HS-27A (cell line): ENCODE data around the gene CD84.
"Not testable (repeated sequence)": the region's sequence is repeated elsewhere in the genome, so short reads cannot be mapped to it uniquely, and the experiment has no call there.

Source experiments
- DNase-seq: peaks from one replicate; pipeline ENCODE4 v3.0.0-alpha.2; 2012; ENCODE audit warnings: low read depth, missing footprints

The CD84 gene

DNA sequence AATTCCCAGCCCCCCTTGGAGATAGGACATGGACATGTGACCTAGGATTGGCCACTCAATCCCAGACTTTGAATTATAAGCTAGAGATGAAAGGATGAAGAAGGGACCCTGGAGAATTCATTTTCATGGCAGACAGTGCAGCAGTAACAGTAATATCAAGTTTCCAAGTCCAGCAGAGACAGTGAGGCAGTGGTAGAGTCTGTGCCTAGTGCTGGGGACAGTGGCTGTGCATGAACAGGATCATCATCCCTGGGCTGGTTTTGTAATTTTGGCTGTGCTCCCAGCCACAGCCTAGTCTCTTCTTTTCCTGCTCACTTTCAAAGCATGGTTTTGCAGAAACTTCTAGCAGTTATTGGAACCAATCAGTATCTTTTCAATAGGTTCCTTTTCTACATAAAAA lies 29.6 kb upstream of the CD84 start:
- DNase-seq = no peak

DNA sequence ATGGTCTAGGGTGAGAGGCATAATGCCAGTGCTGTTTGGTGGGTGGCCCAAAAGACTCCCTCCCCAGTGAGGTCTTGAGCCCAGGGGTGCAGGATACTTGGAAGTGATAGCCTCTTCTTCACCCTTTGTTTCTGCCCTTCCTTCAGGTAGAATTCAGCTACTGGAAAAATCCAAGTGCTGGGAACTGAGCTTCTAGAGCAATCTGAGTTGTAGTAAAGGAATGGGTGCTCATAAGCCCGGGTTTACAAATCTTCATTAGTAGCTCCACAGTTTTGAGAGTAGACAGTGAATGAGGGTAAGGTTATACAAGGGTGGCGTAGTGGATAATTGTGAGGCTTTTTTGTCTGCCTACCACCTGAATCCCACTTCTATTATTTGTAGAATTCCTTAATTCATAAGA lies 29.2 kb upstream of the CD84 start:
- DNase-seq = no peak

DNA sequence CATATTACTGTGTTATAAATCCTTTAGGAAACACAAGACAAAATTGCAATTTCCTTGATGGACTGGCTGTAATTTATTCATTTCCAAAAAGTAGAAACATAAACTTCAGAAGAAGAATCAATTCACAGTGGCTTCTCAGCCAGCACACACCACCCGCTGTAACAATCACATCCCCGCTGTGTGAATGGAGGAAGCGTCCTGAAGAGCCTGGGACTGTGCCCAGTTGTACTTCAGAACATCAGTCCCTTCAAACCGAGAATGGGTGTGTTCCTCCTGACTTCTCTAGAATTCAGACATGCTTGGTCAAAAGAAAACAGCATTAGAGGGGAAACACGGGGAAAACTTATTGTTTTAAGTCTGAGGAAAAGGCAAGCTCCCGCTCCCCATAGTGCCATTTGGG lies 28.8 kb upstream of the CD84 start:
- DNase-seq = no peak

DNA sequence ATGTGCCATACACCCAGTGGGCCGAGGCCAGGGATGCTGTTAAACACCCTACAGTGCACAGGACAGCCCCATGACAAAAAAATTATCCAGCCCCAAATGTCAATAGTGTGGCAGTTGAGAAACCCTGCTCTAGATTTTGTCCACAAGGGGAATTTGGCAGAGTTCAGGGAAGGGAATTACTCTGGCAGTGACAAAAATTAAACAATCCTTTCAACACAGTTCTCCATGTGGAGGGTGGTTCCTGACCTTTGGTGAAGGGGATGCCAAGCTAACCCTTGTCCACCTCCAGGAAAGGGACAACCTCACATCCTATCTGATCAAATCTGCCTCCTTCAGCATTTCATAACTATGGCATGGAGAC lies 28.4 kb upstream of the CD84 start:
- no peak for DNase-seq

DNA sequence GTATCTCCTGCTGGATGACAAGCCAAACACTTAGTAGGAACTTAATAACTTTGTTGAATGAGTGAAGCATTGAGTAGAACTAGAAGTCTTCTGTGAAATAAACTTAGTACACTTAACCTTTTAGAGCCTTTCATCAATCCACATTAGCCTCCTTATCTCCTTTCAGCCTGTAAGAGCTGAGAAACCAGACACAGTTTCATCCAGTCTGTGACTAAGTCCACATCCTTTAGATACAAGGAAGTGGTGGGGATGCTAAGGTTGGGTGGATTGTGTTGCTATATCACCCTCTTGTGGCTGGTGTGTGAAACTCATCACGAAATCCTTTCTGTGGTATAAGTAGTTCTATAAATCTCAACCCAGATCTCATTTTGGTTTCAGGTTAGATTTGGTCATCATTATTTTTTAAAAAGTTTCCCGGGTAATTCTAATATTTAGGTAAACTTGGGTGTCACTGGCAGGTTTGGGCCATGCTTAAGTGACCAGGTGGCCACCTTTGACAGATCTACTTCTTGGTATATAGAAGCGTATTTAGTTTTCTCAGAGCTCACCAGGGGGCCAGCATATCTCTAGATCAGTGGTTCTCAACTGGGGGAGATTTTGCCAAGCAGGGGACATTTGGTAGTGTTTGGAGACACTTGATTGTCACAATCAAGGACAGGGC lies 27.8 kb upstream of the CD84 start:
- peak; percentile 20 for DNase-seq

DNA sequence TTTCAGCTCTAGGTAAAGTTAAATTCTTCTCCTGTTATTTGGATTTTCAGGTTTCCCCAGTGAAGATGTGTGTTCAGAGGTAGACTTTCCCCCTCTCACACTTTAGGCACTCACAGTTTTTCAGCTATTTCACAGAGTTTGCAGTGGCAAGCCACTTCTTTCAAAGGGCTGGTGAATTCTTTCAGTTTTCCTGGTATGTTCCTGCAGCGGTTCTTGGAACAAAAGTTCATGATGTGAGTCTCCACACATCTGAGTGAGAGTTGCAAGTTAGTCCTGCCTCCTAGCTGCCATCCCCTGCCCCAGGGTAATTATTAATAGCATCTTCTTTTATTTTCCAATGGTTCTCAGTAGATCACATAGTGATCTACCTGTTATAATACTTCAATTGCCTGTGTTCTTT lies 27.3 kb upstream of the CD84 start:
- DNase-seq = no peak

DNA sequence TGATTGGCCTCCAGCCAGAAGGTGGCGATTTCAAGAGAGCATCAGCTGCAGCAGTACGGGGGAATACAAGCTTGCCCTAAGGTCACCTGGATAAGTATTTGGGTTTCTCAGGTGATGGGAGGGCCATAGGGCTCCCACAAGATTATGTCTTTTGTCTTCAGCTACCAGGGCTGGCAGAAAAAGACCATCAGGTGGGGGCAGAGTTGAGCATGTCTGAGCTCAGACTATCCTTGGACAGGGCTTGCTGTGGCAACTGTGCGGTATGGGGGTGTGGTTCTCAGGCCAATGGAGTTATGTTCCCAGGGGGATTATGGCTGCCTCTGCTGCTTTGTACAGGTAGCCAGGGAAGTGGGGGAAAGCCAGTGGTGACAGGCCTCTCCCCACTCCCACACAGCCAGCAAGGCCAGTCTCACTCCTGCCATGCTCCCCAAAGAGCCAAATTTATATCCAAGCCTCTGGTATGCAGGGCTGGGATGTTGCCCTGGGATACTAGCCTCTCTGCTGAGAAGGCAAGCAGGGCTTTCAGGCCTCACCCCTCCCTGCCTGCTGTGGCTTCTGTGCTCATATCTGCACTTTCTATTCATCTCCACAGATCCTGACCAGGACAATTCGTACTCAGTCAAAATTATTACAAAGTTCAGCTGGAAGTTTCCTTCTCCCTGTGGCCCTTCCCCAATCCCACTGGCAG lies 26.6 kb upstream of the CD84 start:
- no peak for DNase-seq

DNA sequence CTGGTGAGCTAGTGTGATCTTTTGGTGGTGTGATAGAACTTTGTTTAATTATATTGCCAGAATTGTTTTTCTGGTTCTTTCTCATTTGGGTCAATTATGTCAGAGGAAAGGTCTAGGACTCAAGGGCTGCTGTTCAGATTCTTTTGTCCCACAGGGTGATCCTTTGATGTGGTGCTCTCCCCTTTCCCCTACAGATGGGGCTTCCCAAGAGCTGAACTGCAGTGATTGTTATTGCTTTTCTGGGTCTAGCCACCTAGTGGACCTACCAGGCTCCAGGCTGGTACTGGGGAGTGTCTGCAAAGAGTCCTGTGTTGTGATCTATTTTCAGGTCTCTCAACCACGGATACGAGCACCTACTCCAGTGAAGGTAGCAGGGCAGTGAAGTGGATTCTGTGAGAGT lies 25.9 kb upstream of the CD84 start:
- DNase-seq = no peak

DNA sequence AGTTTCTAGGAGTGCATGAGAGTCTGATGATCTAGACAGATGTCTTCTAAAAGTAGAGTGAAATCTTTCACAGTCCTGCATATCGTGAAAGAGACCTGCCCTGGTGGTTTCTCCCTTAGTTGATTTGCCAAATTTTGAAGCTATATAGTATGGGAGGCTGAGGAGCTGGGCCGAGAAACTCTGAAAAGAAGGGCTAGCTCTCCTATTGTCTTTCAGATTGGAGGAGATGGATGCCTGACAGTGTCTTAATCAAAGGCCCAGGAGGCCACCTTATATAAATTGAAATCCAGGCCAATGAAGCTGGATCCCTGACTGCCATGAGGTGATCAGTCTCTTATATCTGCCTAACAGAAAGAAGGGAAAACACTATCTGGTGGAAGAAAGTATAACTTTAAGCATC lies 18.4 kb upstream of the CD84 start:
- DNase-seq = no peak

DNA sequence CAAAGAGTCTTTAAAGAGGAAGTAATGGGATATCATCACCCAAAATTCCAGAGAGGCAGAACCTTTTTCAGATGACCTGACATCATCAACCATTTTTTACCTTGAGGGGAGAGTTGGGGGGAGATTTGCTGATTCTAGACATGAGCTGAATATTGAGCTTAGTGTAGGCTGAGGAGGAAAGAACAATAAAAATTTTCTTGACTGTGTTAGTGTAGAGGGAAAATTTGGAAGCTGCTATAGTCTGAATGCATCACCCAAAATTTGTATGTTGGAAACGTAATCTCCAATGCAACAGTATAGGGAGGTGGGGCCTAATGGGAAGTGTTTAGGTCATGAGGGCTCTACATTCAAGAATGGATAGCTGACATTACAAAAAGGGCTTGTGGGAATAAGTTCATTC lies 17.8 kb upstream of the CD84 start:
- DNase-seq = no peak

DNA sequence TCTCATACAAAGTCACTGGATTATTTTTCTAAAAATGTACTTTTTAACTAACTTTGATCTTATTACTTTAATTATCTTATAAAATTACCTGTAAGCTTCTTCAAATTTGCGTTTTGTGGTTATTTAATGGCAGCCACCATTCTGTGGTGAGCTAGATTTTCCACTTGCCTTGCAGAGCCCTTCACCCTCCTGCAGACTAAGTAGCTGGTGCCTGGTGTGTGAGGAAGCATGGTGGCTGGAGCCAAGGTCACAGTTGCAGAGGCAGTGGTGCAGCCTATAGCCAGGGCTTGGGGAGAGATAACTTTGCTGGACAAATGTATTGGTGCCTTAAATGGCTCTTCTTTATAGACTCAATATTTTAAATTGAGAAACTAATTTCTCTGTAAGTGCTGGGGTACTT lies 11.2 kb upstream of the CD84 start:
- DNase-seq = no peak

DNA sequence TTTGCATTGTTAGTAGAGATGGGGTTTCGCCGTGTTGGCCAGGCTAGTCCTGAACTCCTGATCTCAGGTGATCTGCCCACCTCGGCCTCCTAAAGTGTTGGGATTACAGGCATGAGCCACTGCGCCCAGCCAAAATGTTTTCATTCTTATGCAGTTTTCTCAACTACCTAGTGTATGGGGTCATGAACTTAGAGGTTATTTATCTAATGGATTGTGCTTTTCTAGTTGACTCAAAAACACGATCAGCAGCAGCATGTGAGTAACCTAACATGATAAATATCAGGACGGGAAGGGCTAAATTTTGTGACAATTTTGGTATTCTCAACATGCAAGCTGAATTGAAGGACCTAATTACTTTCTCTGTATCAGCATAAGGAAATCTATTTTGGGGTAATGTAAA lies 9.2 kb upstream of the CD84 start:
- DNase-seq = no peak

DNA sequence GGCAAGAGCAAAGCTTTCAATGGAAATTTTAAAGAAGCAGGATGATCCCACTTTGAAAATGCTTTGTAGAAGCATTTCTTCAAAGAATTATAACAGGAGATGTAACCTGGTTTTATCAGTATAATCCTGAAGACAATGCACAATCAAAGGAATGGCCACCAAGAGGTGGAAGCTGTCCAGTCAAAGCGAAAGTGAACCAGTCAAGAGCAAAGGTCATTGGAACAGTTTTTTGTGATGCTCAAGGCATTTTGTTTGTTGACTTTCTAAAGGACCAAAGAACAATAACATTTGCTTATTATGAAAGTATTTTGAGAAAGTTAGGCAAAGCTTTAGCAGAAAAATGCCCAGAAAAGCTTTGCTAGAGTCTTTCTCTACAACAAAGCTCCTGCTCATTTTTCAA lies 5.5 kb upstream of the CD84 start:
- no peak for DNase-seq

DNA sequence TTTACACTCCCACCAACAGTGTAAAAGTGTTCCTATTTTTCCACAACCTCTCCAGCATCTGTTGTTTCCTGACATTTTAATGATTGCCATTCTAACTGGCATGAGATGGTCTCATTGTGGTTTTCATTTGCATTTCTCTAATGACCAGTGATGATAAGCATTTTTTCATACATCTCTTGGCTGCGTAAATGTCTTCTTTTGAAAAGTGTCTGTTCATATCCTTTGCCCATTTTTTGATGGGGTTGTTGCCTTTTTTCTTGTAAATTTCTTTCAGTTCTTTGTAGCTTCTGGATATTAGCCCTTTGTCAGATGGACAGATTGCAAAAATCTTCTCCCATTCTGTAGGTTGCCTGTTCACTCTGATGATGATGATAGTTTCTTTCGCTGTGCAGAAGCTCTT lies 3.7 kb upstream of the CD84 start:
- not testable (repeated sequence) for DNase-seq

DNA sequence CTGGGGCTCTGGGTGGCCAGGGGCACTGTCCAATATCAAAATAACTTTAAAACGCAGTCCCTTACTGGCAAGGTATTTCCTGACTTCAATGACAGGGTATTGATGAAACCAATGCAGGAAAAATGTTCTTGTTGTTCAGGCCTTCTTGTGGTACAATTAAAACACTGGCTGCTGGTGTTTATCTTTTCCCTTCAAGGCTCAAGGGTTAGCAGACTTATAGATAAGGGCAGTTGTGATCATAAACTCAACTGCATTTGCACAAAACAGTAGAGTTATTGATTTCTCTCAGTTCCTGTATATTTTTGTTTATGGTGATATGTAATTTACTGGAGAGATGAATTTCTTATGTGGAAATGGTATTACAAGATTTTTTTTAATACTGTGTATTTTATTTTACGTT lies 2.7 kb upstream of the CD84 start:
- DNase-seq = no peak

DNA sequence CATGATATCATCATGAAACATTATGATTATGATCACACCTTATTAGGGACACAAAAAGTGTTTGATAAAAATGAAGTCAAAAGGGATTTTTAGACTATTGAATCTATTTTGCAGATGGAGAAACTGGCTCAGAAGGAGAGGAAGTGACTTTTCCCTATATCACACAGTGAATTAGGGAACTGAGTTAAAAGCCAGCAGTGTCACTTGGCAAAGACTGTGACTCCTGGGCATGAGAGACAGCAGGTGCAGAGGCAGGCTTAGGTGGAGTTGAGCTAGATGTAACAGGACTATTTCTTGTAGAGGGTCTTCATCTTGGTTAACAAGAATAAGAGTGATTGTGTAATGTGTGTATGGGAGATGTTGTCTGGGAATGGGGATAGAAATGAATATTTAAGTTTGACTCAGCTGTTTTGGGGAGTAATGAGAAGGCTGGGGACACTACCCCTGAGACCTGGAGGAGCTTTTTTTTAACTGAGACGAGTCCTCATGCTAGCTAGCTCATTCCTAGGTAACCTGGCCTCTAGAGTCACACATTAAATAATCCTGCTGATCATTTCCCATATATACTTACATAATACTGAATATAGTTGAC lies 1.0 kb upstream of the CD84 start:
- DNase-seq = no peak

DNA sequence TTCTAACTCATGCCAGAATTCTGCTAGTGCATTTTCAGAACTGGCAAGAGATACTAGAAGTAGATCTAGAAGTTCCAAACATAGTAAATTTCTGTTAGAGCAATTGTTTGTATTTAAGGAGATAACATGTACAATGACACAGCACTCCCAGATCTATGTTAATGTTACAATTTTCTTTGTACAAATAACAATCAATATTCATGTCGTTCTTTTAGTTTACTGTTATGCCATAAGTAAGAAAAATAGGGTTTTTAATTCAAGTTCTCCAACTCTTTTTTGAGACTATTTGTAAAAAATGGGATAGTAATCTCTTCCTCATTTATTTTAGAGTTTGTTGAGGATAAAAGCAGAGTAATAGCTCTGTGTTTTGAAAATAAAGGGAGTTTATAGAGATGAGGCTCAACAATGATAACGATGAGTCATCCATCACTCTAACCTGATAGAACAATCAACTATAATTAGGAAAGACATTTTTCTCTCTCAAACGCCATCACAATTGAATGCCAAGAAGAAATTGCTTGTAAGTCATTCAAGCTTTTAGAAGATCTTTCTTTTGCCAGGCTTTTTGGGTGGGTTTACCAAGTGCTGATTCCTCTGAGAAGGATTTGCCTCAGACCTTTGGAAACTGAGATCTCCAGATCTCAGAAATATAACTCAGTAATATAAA lies 638 bp downstream of the CD84 start:
- DNase-seq = no peak

DNA sequence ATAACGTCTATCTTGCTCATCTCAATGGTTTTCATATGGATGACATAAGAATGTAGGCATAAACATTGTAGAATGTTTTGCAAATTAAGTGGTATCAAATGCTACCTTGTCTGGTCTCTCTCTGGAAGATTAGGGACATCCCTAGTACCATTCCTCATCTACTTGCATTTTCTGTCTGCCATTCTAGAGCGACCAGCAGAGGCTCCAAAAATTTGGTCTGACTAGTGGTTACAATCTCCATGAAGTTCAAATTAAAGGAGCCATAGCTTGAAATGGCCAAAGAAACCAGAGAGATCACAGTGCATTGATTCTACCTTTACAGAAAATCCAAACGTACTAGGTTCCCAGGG lies 1.1 kb downstream of the CD84 start:
- DNase-seq = no peak

DNA sequence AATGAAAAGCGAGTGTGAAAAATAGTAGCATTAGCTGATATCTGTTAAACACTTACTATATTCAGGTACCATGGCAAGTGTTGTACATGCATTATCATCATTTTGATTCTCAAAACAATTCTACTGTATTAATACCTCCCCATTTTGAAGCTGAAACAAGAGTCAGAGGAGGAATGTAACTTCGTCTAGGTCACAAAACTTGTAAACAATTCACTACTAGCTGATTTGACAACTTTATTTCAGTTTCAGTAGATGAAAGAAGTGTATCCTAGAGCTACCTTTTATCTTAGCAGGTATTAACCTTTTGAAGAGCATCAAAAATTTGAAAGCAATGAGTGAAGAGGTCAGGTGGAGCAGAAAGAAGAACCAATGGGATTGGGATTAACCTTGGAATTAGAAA lies 1.6 kb downstream of the CD84 start:
- DNase-seq = no peak

DNA sequence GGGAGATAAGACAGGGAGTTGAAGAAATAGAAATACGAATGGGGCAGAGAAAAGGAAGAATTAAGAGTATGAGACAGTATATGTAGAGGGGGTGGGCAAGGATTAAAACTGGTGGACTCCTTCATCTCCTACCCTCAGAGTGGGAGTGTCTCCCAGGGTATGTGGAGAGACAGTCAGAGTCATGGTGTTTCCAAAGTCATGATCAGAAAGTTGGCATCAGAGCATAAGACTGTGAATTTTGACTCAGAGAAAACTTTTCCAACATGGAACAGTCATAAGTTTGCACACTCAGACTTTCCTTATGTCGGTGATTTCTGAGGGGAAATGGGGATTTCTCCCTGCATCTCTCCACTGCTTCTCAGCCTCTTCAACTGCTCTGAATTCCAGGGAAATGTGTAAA lies 2.4 kb downstream of the CD84 start:
- no peak for DNase-seq

DNA sequence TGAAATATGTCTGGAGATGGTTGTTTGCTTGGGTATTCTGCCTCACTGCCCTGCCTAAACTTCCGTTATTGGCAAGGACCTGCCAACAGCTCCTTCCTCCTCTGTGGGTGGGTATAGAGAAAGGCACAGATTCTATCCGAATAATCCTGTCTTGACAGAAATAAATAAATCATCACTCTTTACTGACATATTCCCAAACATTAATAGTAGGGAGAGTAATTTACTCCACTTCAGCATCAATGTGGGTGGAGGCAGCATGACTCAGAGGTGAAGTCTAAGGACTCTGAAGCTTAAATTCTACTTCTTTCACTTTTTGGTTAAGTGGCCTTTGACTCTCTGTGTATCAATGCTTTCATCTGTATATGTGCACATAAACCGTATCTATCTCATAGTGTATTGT lies 2.9 kb downstream of the CD84 start:
- no peak for DNase-seq

DNA sequence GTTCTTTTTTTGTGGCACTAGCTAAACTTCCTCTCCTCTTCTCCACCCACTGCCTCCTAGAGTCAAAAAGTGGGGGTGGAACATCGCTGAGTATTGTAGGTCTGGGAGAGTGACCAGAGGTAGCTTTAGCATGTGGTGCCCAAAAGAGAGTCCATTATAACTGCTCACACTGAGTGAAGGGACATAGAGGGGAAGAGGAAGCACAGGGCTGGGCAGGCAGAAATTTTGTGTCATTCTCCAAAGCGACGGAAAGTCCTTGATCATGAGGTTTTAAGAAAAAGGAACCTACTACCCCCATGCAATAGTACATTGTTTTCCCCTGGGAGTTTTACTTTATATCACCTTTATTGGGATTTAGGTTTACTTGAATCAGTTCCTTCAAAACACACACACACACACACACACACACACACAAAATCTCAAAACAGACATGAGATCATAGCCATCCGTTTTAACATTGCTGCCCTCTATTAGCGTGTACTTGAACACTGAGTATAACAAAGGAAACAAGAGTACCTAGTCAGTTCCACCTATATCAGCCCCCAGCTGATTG lies 4.1 kb downstream of the CD84 start:
- no peak for DNase-seq

DNA sequence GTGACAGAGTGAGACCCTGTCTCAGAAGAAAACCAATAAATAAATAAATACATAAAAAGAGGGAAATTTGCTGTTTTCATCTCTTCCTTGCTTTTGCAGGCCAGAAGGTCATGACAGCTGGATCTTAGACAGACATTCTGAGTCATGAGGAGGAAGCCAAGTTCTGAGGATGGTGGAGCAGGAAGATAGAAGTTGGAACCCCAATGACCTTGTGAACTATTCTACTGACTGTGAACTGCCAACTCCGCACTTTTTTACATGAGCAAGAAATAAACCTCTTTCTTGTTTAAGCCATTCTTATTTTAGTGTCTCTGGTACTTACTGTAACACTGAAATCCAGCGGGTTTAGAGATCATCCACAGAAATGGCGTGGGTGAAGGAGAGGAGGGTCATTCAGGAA lies 8.5 kb downstream of the CD84 start:
- DNase-seq = no peak
